Measurements from ENCODE around the gene TIPRL. TPM values are rescaled to one million over a fixed set of nuclear protein-coding genes. Genes with fewer than 3 reads are reported as not detected.
"Not testable (repeated sequence)": the region's sequence is repeated elsewhere in the genome, so short reads cannot be mapped to it uniquely, and the experiment has no call there.

TIPRL gene
- total RNA-seq, 1 experiment from 2014 or later = 50.0 TPM

GRCh38 chr1:168150283-168150682 is 28.5 kb upstream of the TIPRL start:
- no peaks in the 10 kb centered on the region for H3K9me3 ChIP-seq (ENCODE audit: low read depth, low read length, poor library complexity, severe bottlenecking)
- no peak overlapping the region for H3K4me3 ChIP-seq (ENCODE audit: low read depth, low read length, poor library complexity, severe bottlenecking)
- ChIA-PET POLR2A (ENCODE audit: low non-redundant PET) (no interaction called here), CTCF (no interaction called here)
- no peak overlapping the region for H3K27ac ChIP-seq (ENCODE audit: low read depth, low read length, poor library complexity, severe bottlenecking)
- TF ChIP-seq EZH2 (IDR thresholded peaks at IDR 0.05; ENCODE audit: borderline replicate concordance, low read depth, low read length, poor library complexity, severe bottlenecking) = no peak
- no peak for TF ChIP-seq CTCF (conservative IDR thresholded peaks at IDR 0.05; ENCODE audit: low read depth, low read length)
- H3K27me3 ChIP-seq (replicated peaks; ENCODE audit: insufficient read depth, low read depth, low read length, poor library complexity) = no peaks in the 10 kb centered on the region
- intact Hi-C loops (cut with micrococcal nuclease; ENCODE audit: unreplicated experiment) = no loop called here
- H3K4me1 ChIP-seq (ENCODE audit: insufficient read depth, low read length, poor library complexity, severe bottlenecking) = peaks cover 3% of the 10 kb centered on the region
- H3K36me3 ChIP-seq (ENCODE audit: insufficient read depth, low read length, poor library complexity, severe bottlenecking) = no peaks in the 10 kb centered on the region
- no peak for DNase-seq (ENCODE audit: low spot score)
- BruUV-seq (replicated peaks) = no TSS peak

GRCh38 chr1:168151935-168152334 is 26.8 kb upstream of the TIPRL start:
- BruUV-seq (replicated peaks) = no TSS peak
- Histone ChIP-seq H3K9me3 (ENCODE audit: low read depth, low read length, poor library complexity, severe bottlenecking) (no peaks in the 10 kb centered on the region), H3K4me1 (ENCODE audit: insufficient read depth, low read length, poor library complexity, severe bottlenecking) (no peaks in the 10 kb centered on the region), H3K4me3 (ENCODE audit: low read depth, low read length, poor library complexity, severe bottlenecking) (no peak overlapping the region), H3K27ac (ENCODE audit: low read depth, low read length, poor library complexity, severe bottlenecking) (no peak overlapping the region), H3K36me3 (ENCODE audit: insufficient read depth, low read length, poor library complexity, severe bottlenecking) (no peaks in the 10 kb centered on the region), H3K27me3 (replicated peaks; ENCODE audit: insufficient read depth, low read depth, low read length, poor library complexity) (no peaks in the 10 kb centered on the region)
- DNase-seq (ENCODE audit: low spot score) = no peak
- ChIA-PET POLR2A (ENCODE audit: low non-redundant PET) (no interaction called here), CTCF (no interaction called here)
- no peak for TF ChIP-seq EZH2 (IDR thresholded peaks at IDR 0.05; ENCODE audit: borderline replicate concordance, low read depth, low read length, poor library complexity, severe bottlenecking)
- TF ChIP-seq CTCF (conservative IDR thresholded peaks at IDR 0.05; ENCODE audit: low read depth, low read length) = no peak
- intact Hi-C loops (cut with micrococcal nuclease; ENCODE audit: unreplicated experiment) = no loop called here

- H3K27ac ChIP-seq (ENCODE audit: low read depth, low read length, poor library complexity, severe bottlenecking); H3K27me3 ChIP-seq (replicated peaks; ENCODE audit: insufficient read depth, low read depth, low read length, poor library complexity); H3K4me3 ChIP-seq (ENCODE audit: low read depth, low read length, poor library complexity, severe bottlenecking); BruUV-seq (replicated peaks); POLR2A ChIA-PET (ENCODE audit: low non-redundant PET); H3K4me1 ChIP-seq (ENCODE audit: insufficient read depth, low read length, poor library complexity, severe bottlenecking); DNase-seq (ENCODE audit: low spot score); H3K36me3 ChIP-seq (ENCODE audit: insufficient read depth, low read length, poor library complexity, severe bottlenecking); H3K9me3 ChIP-seq (ENCODE audit: low read depth, low read length, poor library complexity, severe bottlenecking); intact Hi-C loops (cut with micrococcal nuclease; ENCODE audit: unreplicated experiment); CTCF ChIA-PET: not testable (repeated sequence)
Observed at GRCh38 chr1:168154707-168155106, 24.1 kb upstream of the TIPRL start.

- H3K4me3 ChIP-seq (ENCODE audit: low read depth, low read length, poor library complexity, severe bottlenecking) = no peak overlapping the region
- DNase-seq (ENCODE audit: low spot score) = no peak
- intact Hi-C loops (cut with micrococcal nuclease; ENCODE audit: unreplicated experiment) = no loop called here
- no TSS peak for BruUV-seq (replicated peaks)
- no peaks in the 10 kb centered on the region for H3K36me3 ChIP-seq (ENCODE audit: insufficient read depth, low read length, poor library complexity, severe bottlenecking)
- CTCF ChIA-PET = interaction anchor here (1.0 kb wide), 1 partner anchor 66 kb away, joined by 3 read pairs; no protein-coding TSS in a partner anchor
- H3K27me3 ChIP-seq (replicated peaks; ENCODE audit: insufficient read depth, low read depth, low read length, poor library complexity) = no peaks in the 10 kb centered on the region
- no peaks in the 10 kb centered on the region for H3K4me1 ChIP-seq (ENCODE audit: insufficient read depth, low read length, poor library complexity, severe bottlenecking)
- POLR2A ChIA-PET (ENCODE audit: low non-redundant PET) = no interaction called here
- no peak overlapping the region for H3K27ac ChIP-seq (ENCODE audit: low read depth, low read length, poor library complexity, severe bottlenecking)
- peaks cover 3% of the 10 kb centered on the region for H3K9me3 ChIP-seq (ENCODE audit: low read depth, low read length, poor library complexity, severe bottlenecking)
- no peak for TF ChIP-seq CTCF (conservative IDR thresholded peaks at IDR 0.05; ENCODE audit: low read depth, low read length)
- TF ChIP-seq EZH2 (IDR thresholded peaks at IDR 0.05; ENCODE audit: borderline replicate concordance, low read depth, low read length, poor library complexity, severe bottlenecking) = no peak
Observed at GRCh38 chr1:168155910-168156309, 22.9 kb upstream of the TIPRL start.
